CD14-positive monocyte (primary cell): ENCODE measurements around the gene ZFYVE28. TPM values are rescaled to one million over a fixed set of nuclear protein-coding genes. Genes with fewer than 3 reads are reported as not detected.

Experiments
- DNase-seq, 3 donors: peaks; one replicate each; pipeline ENCODE4 v3.0.0-alpha.2; 2011 to 2022
- H2AFZ ChIP-seq: 2 replicates; pipeline ENCODE4 v1.6.0; 2012; ENCODE audit warnings: mild to moderate bottlenecking, low read depth, low read length, inconsistent platforms; ENCODE audit not compliant: insufficient read depth, poor library complexity, severe bottlenecking
- H3K27ac ChIP-seq, 2 donors: 1 replicate in 1 of 2; 2 replicates in 1 of 2; pipeline ENCODE4 v1.5.1; 2012 to 2013; ENCODE audit warnings: low read length in 2 of 2, control low read depth in 1 of 2, inconsistent platforms in 1 of 2, low read depth in 1 of 2, mild to moderate bottlenecking in 1 of 2
- H3K27me3 ChIP-seq, 2 donors: one replicate each; pipeline versions ENCODE4 v1.6.0 to v1.6.1; 2011 to 2013; ENCODE audit warnings: low read length in 2 of 2; ENCODE audit not compliant: control insufficient read depth in 2 of 2, insufficient read depth in 2 of 2
- H3K36me3 ChIP-seq, 2 donors: replicated peaks in 1 of 2; 1 replicate in 1 of 2; 2 replicates in 1 of 2; pipeline versions ENCODE4 v1.5.1 to v1.6.1; 2012 to 2013; ENCODE audit warnings: low read length in 2 of 2, control low read depth in 1 of 2, inconsistent platforms in 1 of 2, mild to moderate bottlenecking in 1 of 2; ENCODE audit not compliant: insufficient read depth in 2 of 2, control insufficient read depth in 1 of 2
- H3K4me1 ChIP-seq, 2 donors: 1 replicate in 1 of 2; 2 replicates in 1 of 2; pipeline versions ENCODE4 v1.5.1 to v1.6.1; 2012 to 2013; ENCODE audit warnings: low read length in 2 of 2, control low read depth in 1 of 2, inconsistent platforms in 1 of 2, mild to moderate bottlenecking in 1 of 2, moderate library complexity in 1 of 2; ENCODE audit not compliant: insufficient read depth in 2 of 2, control insufficient read depth in 1 of 2
- H3K4me2 ChIP-seq: replicated peaks from 2 replicates; pipeline ENCODE3; 2012; ENCODE audit warnings: low read length, moderate library complexity, mild to moderate bottlenecking; ENCODE audit not compliant: poor library complexity, severe bottlenecking; ENCODE audit errors: extremely low read depth
- H3K4me3 ChIP-seq, 3 experiments: fragments of 200-600 bp in 1 of 3; sonication (generic) in 1 of 3; replicated peaks in 1 of 3; 1 replicate in 2 of 3; 2 replicates in 1 of 3; pipeline ENCODE4 v1.5.1; 2011 to 2013; ENCODE audit warnings: low read length in 3 of 3, mild to moderate bottlenecking in 3 of 3, control low read depth in 2 of 3, low read depth in 2 of 3, inconsistent platforms in 1 of 3, moderate library complexity in 1 of 3
- H3K79me2 ChIP-seq: 2 replicates; pipeline ENCODE4 v1.6.0; 2012; ENCODE audit warnings: mild to moderate bottlenecking, control low read depth, inconsistent platforms, low read length, moderate library complexity; ENCODE audit not compliant: insufficient read depth
- H3K9ac ChIP-seq: 2 replicates; pipeline ENCODE4 v1.6.0; 2017; ENCODE audit warnings: low read length, mild to moderate bottlenecking; ENCODE audit not compliant: insufficient read depth, poor library complexity, severe bottlenecking
- H3K9me3 ChIP-seq, 2 donors: replicated peaks in 1 of 2; 1 replicate in 1 of 2; 2 replicates in 1 of 2; pipeline versions ENCODE4 v1.5.1 to v1.6.1; 2012 to 2013; ENCODE audit warnings: low read length in 2 of 2, control low read depth in 1 of 2; ENCODE audit not compliant: control insufficient read depth in 1 of 2, insufficient read depth in 1 of 2
- H4K20me1 ChIP-seq: 2 replicates; pipeline ENCODE4 v1.6.0; 2012; ENCODE audit warnings: mild to moderate bottlenecking, low read length, control low read depth, moderate library complexity; ENCODE audit not compliant: insufficient read depth
- H3K27ac Mint-ChIP-seq, 7 donors: one replicate each; pipeline ENCODE4 v1.8.0; 2020; ENCODE audit warnings: mild to moderate bottlenecking in 7 of 7, mixed read lengths in 7 of 7, moderate library complexity in 6 of 7, inconsistent platforms in 2 of 7
- H3K27me3 Mint-ChIP-seq, 3 donors: one replicate each; pipeline ENCODE4 v1.8.0; 2021 to 2022; ENCODE audit warnings: low read depth in 3 of 3, mild to moderate bottlenecking in 3 of 3, mixed read lengths in 3 of 3, moderate library complexity in 3 of 3, inconsistent platforms in 1 of 3
- H3K36me3 Mint-ChIP-seq, 2 donors: one replicate each; pipeline ENCODE4 v1.8.0; 2020; ENCODE audit warnings: mixed read lengths in 2 of 2, inconsistent platforms in 1 of 2, mild to moderate bottlenecking in 1 of 2
- H3K4me1 Mint-ChIP-seq: one replicate; pipeline ENCODE4 v1.8.0; 2020; ENCODE audit warnings: mild to moderate bottlenecking, mixed read lengths
- H3K4me3 Mint-ChIP-seq, 2 donors: one replicate each; pipeline ENCODE4 v1.8.0; 2020; ENCODE audit warnings: mild to moderate bottlenecking in 2 of 2, mixed read lengths in 2 of 2, moderate library complexity in 1 of 2
- H3K9me3 Mint-ChIP-seq, 7 donors: one replicate each; pipeline ENCODE4 v1.8.0; 2020 to 2022; ENCODE audit warnings: mixed read lengths in 7 of 7, mild to moderate bottlenecking in 6 of 7, moderate library complexity in 6 of 7, inconsistent platforms in 2 of 7
- WGBS: methylation state at CpG from one replicate; pipeline ENCODE4 v1.1.5; 2013; ENCODE audit warnings: missing lambda C conversion rate; ENCODE audit not compliant: insufficient coverage; 5-methylcytosine and 5-hydroxymethylcytosine counted together
- intact Hi-C, 2 donors: fragments of 100-400 bp; cut with micrococcal nuclease; formaldehyde crosslinking; loops; one replicate each; pipeline versions ENCODE4 v1.15.0 to v1.15.1; 2023
- polyA plus RNA-seq, 3 donors: library from polyadenylated mRNA; depleted of rRNA in 1 of 3; unstranded in 2 of 3; stranded (reverse) in 1 of 3; fragments of 300-500 nt in 2 of 3; fragments of >200 nt in 1 of 3; fragmentation: Illumina TruSeq in 2 of 3; gene quantifications; 1 replicate in 2 of 3; 2 replicates in 1 of 3; pipeline ENCODE4 v1.2.3, GENCODE V29; 2012 to 2021
- TF ChIP-seq, protein P1 (sequence below): fragments of 200-600 bp; IDR thresholded peaks from one replicate; pipeline ENCODE4 v1.8.0; 2022; ENCODE audit warnings: antibody characterized with exemption, mild to moderate bottlenecking

Gene ZFYVE28
- polyA plus RNA-seq, 3 donors = 1.0 to 4.4 (median 1.1) TPM

GRCh38 chr4:2457481-2458295 lies 39.2 kb upstream of the ZFYVE28 start:
- Histone ChIP-seq H3K79me2 (no peaks in the 10 kb centered on the region), H3K4me2 (no peak overlapping the region), H3K9me3 (no peaks in the 10 kb centered on the region), H3K9ac (no peak overlapping the region), H3K4me3 (no peak overlapping the region), H3K27ac (no peak overlapping the region), H3K27me3 (peaks cover 6 to 14% of the 10 kb centered on the region in 2 donors), H2AFZ (no peak overlapping the region), H4K20me1 (no peaks in the 10 kb centered on the region), H3K4me1 (peaks cover 4 to 8% of the 10 kb centered on the region in 2 donors), H3K36me3 (no peaks in the 10 kb centered on the region)
- H3K4me3 Mint-ChIP-seq = no peak overlapping the region
- H3K4me1 Mint-ChIP-seq = peaks cover 8% of the 10 kb centered on the region
- peaks cover 0 to 4% of the 10 kb centered on the region in 2 donors for H3K36me3 Mint-ChIP-seq
- peaks cover 0 to 3% (median 0%) of the 10 kb centered on the region in 7 donors for H3K9me3 Mint-ChIP-seq
- peaks cover 25 to 29% (median 28%) of the 10 kb centered on the region in 3 donors for H3K27me3 Mint-ChIP-seq
- no peak for DNase-seq
- intact Hi-C loops = no loop called here
- WGBS = 93% methylated on average over 22 of the region's 24 CpGs
- no peak overlapping the region for H3K27ac Mint-ChIP-seq
- TF ChIP-seq, protein P1, sequence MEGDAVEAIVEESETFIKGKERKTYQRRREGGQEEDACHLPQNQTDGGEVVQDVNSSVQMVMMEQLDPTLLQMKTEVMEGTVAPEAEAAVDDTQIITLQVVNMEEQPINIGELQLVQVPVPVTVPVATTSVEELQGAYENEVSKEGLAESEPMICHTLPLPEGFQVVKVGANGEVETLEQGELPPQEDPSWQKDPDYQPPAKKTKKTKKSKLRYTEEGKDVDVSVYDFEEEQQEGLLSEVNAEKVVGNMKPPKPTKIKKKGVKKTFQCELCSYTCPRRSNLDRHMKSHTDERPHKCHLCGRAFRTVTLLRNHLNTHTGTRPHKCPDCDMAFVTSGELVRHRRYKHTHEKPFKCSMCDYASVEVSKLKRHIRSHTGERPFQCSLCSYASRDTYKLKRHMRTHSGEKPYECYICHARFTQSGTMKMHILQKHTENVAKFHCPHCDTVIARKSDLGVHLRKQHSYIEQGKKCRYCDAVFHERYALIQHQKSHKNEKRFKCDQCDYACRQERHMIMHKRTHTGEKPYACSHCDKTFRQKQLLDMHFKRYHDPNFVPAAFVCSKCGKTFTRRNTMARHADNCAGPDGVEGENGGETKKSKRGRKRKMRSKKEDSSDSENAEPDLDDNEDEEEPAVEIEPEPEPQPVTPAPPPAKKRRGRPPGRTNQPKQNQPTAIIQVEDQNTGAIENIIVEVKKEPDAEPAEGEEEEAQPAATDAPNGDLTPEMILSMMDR = no peak

- Mint-ChIP-seq H3K36me3 (no peaks in the 10 kb centered on the region), H3K9me3 (peaks cover 0 to 2% (median 0%) of the 10 kb centered on the region in 7 donors), H3K27me3 (peaks cover 1 to 5% (median 3%) of the 10 kb centered on the region in 3 donors), H3K4me1 (no peaks in the 10 kb centered on the region), H3K4me3 (no peak overlapping the region), H3K27ac (no peak overlapping the region)
- Histone ChIP-seq H3K4me2 (no peak overlapping the region), H3K9ac (no peak overlapping the region), H3K9me3 (no peaks in the 10 kb centered on the region), H2AFZ (no peak overlapping the region), H3K27ac (no peak overlapping the region), H4K20me1 (no peaks in the 10 kb centered on the region), H3K27me3 (no peaks in the 10 kb centered on the region), H3K36me3 (no peaks in the 10 kb centered on the region), H3K79me2 (no peaks in the 10 kb centered on the region), H3K4me1 (no peaks in the 10 kb centered on the region), H3K4me3 (no peak overlapping the region)
- intact Hi-C loops = no loop called here
- 96% methylated on average over 21 of the region's 25 CpGs for WGBS
- TF ChIP-seq, protein P1 = no peak
- DNase-seq = no peak
Measured at GRCh38 chr4:2451821-2452785, 33.7 kb upstream of the ZFYVE28 start.
